ENCODE results near the gene BRIP1. TPM values are rescaled to one million over a fixed set of nuclear protein-coding genes. Genes with fewer than 3 reads are reported as not detected.

Gene BRIP1
- total RNA-seq, 1 experiment from 2014 or later = 30.2 TPM

GRCh38 chr17:61880589-61881102 lies 17.3 kb upstream of the BRIP1 start:
- H3K9me3 ChIP-seq (ENCODE audit: low read depth, low read length, poor library complexity, severe bottlenecking) = no peaks in the 10 kb centered on the region
- intact Hi-C loops (cut with micrococcal nuclease; ENCODE audit: unreplicated experiment) = no loop called here
- DNase-seq (ENCODE audit: low spot score) = no peak
- BruUV-seq (replicated peaks) = no TSS peak
- H3K4me1 ChIP-seq (ENCODE audit: insufficient read depth, low read length, poor library complexity, severe bottlenecking) = no peaks in the 10 kb centered on the region
- CTCF ChIA-PET = no interaction called here
- H3K4me3 ChIP-seq (ENCODE audit: low read depth, low read length, poor library complexity, severe bottlenecking) = no peak overlapping the region
- peaks cover 42% of the 10 kb centered on the region for H3K36me3 ChIP-seq (ENCODE audit: insufficient read depth, low read length, poor library complexity, severe bottlenecking)
- H3K27me3 ChIP-seq (replicated peaks; ENCODE audit: insufficient read depth, low read depth, low read length, poor library complexity) = no peaks in the 10 kb centered on the region
- POLR2A ChIA-PET (ENCODE audit: low non-redundant PET) = no interaction called here
- no peak overlapping the region for H3K27ac ChIP-seq (ENCODE audit: low read depth, low read length, poor library complexity, severe bottlenecking)
- TF ChIP-seq EZH2 (IDR thresholded peaks at IDR 0.05; ENCODE audit: borderline replicate concordance, low read depth, low read length, poor library complexity, severe bottlenecking) = no peak
- no peak for TF ChIP-seq CTCF (conservative IDR thresholded peaks at IDR 0.05; ENCODE audit: low read depth, low read length)

GRCh38 chr17:61878984-61879612 lies 15.8 kb upstream of the BRIP1 start:
- no peaks in the 10 kb centered on the region for H3K27me3 ChIP-seq (replicated peaks; ENCODE audit: insufficient read depth, low read depth, low read length, poor library complexity)
- intact Hi-C loops (cut with micrococcal nuclease; ENCODE audit: unreplicated experiment) = no loop called here
- no peak for TF ChIP-seq CTCF (conservative IDR thresholded peaks at IDR 0.05; ENCODE audit: low read depth, low read length)
- no peak for TF ChIP-seq EZH2 (IDR thresholded peaks at IDR 0.05; ENCODE audit: borderline replicate concordance, low read depth, low read length, poor library complexity, severe bottlenecking)
- H3K9me3 ChIP-seq (ENCODE audit: low read depth, low read length, poor library complexity, severe bottlenecking) = no peaks in the 10 kb centered on the region
- DNase-seq (ENCODE audit: low spot score) = no peak
- BruUV-seq (replicated peaks) = no TSS peak
- no peak overlapping the region for H3K4me3 ChIP-seq (ENCODE audit: low read depth, low read length, poor library complexity, severe bottlenecking)
- H3K36me3 ChIP-seq (ENCODE audit: insufficient read depth, low read length, poor library complexity, severe bottlenecking) = peaks cover 44% of the 10 kb centered on the region
- CTCF ChIA-PET = no interaction called here
- H3K4me1 ChIP-seq (ENCODE audit: insufficient read depth, low read length, poor library complexity, severe bottlenecking) = no peaks in the 10 kb centered on the region
- H3K27ac ChIP-seq (ENCODE audit: low read depth, low read length, poor library complexity, severe bottlenecking) = no peak overlapping the region
- POLR2A ChIA-PET (ENCODE audit: low non-redundant PET) = no interaction called here

GRCh38 chr17:61878520-61878919 lies 15.2 kb upstream of the BRIP1 start:
- no peak overlapping the region for H3K4me3 ChIP-seq (ENCODE audit: low read depth, low read length, poor library complexity, severe bottlenecking)
- no peak for DNase-seq (ENCODE audit: low spot score)
- H3K27ac ChIP-seq (ENCODE audit: low read depth, low read length, poor library complexity, severe bottlenecking) = no peak overlapping the region
- no peaks in the 10 kb centered on the region for H3K9me3 ChIP-seq (ENCODE audit: low read depth, low read length, poor library complexity, severe bottlenecking)
- BruUV-seq (replicated peaks) = no TSS peak
- H3K27me3 ChIP-seq (replicated peaks; ENCODE audit: insufficient read depth, low read depth, low read length, poor library complexity) = no peaks in the 10 kb centered on the region
- intact Hi-C loops (cut with micrococcal nuclease; ENCODE audit: unreplicated experiment) = no loop called here
- no peaks in the 10 kb centered on the region for H3K4me1 ChIP-seq (ENCODE audit: insufficient read depth, low read length, poor library complexity, severe bottlenecking)
- ChIA-PET CTCF (no interaction called here), POLR2A (ENCODE audit: low non-redundant PET) (no interaction called here)
- peaks cover 39% of the 10 kb centered on the region for H3K36me3 ChIP-seq (ENCODE audit: insufficient read depth, low read length, poor library complexity, severe bottlenecking)
- no peak for TF ChIP-seq EZH2 (IDR thresholded peaks at IDR 0.05; ENCODE audit: borderline replicate concordance, low read depth, low read length, poor library complexity, severe bottlenecking)
- TF ChIP-seq CTCF (conservative IDR thresholded peaks at IDR 0.05; ENCODE audit: low read depth, low read length) = no peak

Data from A673 (cell line).